ENCODE measurements around the gene KCNJ1.

KCNJ1 gene

GRCh38 chr11:128867277-128867676 is at the start of gene KCNJ1:
KCNJ1 (minus strand) TSS chr11:128867296; CDS start chr11:128840243, 27,053 bp downstream.
- no peak within 1 kb of the TSS for H3K4me3 ChIP-seq (ENCODE audit: low read depth, low read length)

DNA sequence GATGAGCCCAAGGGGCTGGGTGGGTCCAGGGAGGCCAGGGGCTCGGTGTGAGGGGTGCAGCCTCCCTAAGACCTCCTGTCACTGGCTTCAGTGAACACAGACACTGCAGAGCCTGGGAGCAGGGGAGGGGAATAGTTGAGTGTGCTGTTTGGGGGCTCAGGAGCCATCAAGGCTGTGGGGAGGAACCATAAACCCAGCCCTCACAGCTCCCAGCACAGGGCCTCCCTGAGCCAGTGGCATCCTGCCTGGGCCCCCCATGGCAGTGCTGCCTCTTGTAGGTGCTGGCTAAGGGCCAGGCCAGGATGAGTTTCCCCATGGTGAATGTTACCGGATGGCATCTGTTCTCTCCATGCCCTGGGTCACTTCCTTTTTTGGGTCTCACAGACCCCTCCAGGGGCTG is 49.6 kb upstream of the KCNJ1 start:
- no peak for TF ChIP-seq CTCF (IDR thresholded peaks at IDR 0.05; ENCODE audit: low read depth, low read length)
- no peak overlapping the region for H3K4me3 ChIP-seq (ENCODE audit: low read depth, low read length)

More at GRCh38 chr11:128867277-128867676, at the start of gene KCNJ1:
- no peak for TF ChIP-seq CTCF (IDR thresholded peaks at IDR 0.05; ENCODE audit: low read depth, low read length)

GRCh38 chr11:128916037-128916572 is 49.0 kb upstream of the KCNJ1 start:
- TF ChIP-seq CTCF (IDR thresholded peaks at IDR 0.05; ENCODE audit: low read depth, low read length) = no peak
- no peak overlapping the region for H3K4me3 ChIP-seq (ENCODE audit: low read depth, low read length)

GRCh38 chr11:128915149-128915521 is 48.0 kb upstream of the KCNJ1 start:
- no peak overlapping the region for H3K4me3 ChIP-seq (ENCODE audit: low read depth, low read length)
- TF ChIP-seq CTCF (IDR thresholded peaks at IDR 0.05; ENCODE audit: low read depth, low read length) = no peak

GRCh38 chr11:128914216-128915148 is 47.4 kb upstream of the KCNJ1 start:
- TF ChIP-seq CTCF (IDR thresholded peaks at IDR 0.05; ENCODE audit: low read depth, low read length) = no peak
- H3K4me3 ChIP-seq (ENCODE audit: low read depth, low read length) = no peak overlapping the region

GRCh38 chr11:128913806-128914205 is 46.7 kb upstream of the KCNJ1 start:
- TF ChIP-seq CTCF (IDR thresholded peaks at IDR 0.05; ENCODE audit: low read depth, low read length) = no peak

GRCh38 chr11:128911701-128912100 is 44.6 kb upstream of the KCNJ1 start:
- H3K4me3 ChIP-seq (ENCODE audit: low read depth, low read length) = no peak overlapping the region
- no peak for TF ChIP-seq CTCF (IDR thresholded peaks at IDR 0.05; ENCODE audit: low read depth, low read length)

More at GRCh38 chr11:128913806-128914205, 46.7 kb upstream of the KCNJ1 start:
- H3K4me3 ChIP-seq (ENCODE audit: low read depth, low read length) = no peak overlapping the region
